Uterus (tissue), 4 donors: ENCODE data around the gene LRG1. TPM values are rescaled to one million over a fixed set of nuclear protein-coding genes. Genes with fewer than 3 reads are reported as not detected.

ENCODE experiments used
- DNase-seq, 2 donors: peaks; one replicate each; pipeline ENCODE4 v3.0.0-alpha.2; 2019 to 2020
- H3K27ac ChIP-seq, 2 donors: fragments of 200-600 bp; sonication (generic); 1 replicate in 1 of 2; 2 replicates in 1 of 2; pipeline ENCODE4 v1.5.1; 2016 to 2018
- H3K27me3 ChIP-seq, 2 donors: fragments of 200-600 bp; sonication (generic); one replicate each; pipeline ENCODE4 v1.5.1; 2018 to 2019; ENCODE audit warnings: control low read depth in 1 of 2
- H3K36me3 ChIP-seq, 2 donors: fragments of 200-600 bp; sonication (generic); one replicate each; pipeline ENCODE4 v1.5.1; 2019; ENCODE audit warnings: control low read depth in 1 of 2
- H3K4me1 ChIP-seq, 2 donors: fragments of 200-600 bp; sonication (generic); one replicate each; pipeline ENCODE4 v1.5.1; 2018 to 2019; ENCODE audit warnings: control low read depth in 1 of 2
- H3K4me3 ChIP-seq, 2 donors: fragments of 200-600 bp; sonication (generic); 1 replicate in 1 of 2; 2 replicates in 1 of 2; pipeline ENCODE4 v1.5.1; 2018 to 2019; ENCODE audit warnings: mild to moderate bottlenecking in 1 of 2
- H3K9me3 ChIP-seq, 2 donors: fragments of 200-600 bp; sonication (generic); one replicate each; pipeline ENCODE4 v1.5.1; 2019; ENCODE audit warnings: control low read depth in 1 of 2
- POLR2A ChIP-seq, 2 donors: fragments of 450-650 bp; IDR thresholded peaks; one replicate each; pipeline ENCODE4 v1.6.1; 2016; ENCODE audit warnings: antibody characterized with exemption in 2 of 2, mild to moderate bottlenecking in 1 of 2, moderate library complexity in 1 of 2
- intact Hi-C: fragments of 100-400 bp; cut with DNase I; formaldehyde crosslinking; loops from one replicate; pipeline ENCODE4 v1.15.1; 2023; ENCODE audit warnings: low total_unique reads
- total RNA-seq, 4 donors: library from RNA; depleted of rRNA in 3 of 4; stranded (reverse); fragments of >200 nt in 3 of 4; gene quantifications; one replicate each; pipeline versions ENCODE4 v1.1.0 to v1.2.4, GENCODE V29; 2014 to 2023
- TF ChIP-seq, protein P1 (sequence below), 4 experiments: fragments of 200-600 bp in 2 of 4; fragments of 450-650 bp in 2 of 4; sonication (generic) in 2 of 4; IDR thresholded peaks; one replicate each; pipeline ENCODE4 v1.5.1; 2016 to 2019; ENCODE audit warnings: antibody characterized with exemption in 4 of 4, mild to moderate bottlenecking in 2 of 4, moderate library complexity in 1 of 4
- donor health status: DM: yes; HTN: yes; CAD: no.

LRG1 gene
- total RNA-seq, 4 donors from 2014 or later: 0.59 to 1.1 (median 1.1) TPM; not detected in 1

DNA sequence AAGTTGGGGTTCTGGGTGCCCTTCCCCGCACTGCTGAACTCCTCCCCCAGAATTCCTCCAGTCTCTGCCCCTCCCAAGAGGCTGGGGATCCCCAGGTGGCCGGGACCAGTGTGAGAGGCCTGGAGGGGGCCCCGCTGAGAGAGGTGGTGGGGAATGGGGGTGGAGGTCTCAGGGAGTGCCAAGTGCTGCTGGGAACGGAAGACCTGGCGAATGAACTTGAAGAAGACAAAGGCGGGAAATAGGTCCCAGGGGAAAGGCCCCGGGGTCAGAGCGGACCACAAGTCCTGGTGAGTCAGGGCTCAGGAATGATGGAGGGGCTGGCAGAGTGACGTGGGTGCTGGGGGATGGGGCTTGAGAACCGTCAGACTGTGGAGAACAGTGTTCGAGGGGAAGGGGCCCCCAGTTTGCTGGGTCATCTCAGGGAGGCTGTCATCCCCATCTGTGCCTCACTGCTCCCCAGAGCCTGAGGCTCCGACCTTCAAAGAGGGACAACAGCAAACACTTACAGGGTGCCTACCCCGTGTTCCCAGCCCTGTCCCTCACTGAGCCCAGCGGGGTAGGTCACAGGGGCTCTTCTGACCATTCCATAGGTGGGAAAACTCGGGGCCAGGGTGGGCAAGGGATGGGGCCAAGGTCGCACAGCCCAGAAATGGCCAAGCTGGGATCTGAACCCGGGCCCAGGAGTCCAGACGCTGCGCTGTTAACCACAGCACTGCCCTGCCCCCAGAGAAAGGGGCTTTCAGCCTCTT is 35.6 kb upstream of the LRG1 start:
- Histone ChIP-seq H3K9me3 (no peaks in the 10 kb centered on the region), H3K4me1 (peaks cover 0 to 8% of the 10 kb centered on the region in 2 donors), H3K4me3 (no peak overlapping the region), H3K36me3 (no peaks in the 10 kb centered on the region), H3K27ac (peak overlapping the region; percentile 61 to 84), H3K27me3 (peaks cover 0 to 7% of the 10 kb centered on the region in 2 donors)
- intact Hi-C loops: no loop called here
- TF ChIP-seq, protein P1, sequence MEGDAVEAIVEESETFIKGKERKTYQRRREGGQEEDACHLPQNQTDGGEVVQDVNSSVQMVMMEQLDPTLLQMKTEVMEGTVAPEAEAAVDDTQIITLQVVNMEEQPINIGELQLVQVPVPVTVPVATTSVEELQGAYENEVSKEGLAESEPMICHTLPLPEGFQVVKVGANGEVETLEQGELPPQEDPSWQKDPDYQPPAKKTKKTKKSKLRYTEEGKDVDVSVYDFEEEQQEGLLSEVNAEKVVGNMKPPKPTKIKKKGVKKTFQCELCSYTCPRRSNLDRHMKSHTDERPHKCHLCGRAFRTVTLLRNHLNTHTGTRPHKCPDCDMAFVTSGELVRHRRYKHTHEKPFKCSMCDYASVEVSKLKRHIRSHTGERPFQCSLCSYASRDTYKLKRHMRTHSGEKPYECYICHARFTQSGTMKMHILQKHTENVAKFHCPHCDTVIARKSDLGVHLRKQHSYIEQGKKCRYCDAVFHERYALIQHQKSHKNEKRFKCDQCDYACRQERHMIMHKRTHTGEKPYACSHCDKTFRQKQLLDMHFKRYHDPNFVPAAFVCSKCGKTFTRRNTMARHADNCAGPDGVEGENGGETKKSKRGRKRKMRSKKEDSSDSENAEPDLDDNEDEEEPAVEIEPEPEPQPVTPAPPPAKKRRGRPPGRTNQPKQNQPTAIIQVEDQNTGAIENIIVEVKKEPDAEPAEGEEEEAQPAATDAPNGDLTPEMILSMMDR (IDR thresholded peaks at IDR 0.05): no peak
- no peak for TF ChIP-seq POLR2A (IDR thresholded peaks at IDR 0.05)
- DNase-seq: peak; percentile 47 to 83

DNA sequence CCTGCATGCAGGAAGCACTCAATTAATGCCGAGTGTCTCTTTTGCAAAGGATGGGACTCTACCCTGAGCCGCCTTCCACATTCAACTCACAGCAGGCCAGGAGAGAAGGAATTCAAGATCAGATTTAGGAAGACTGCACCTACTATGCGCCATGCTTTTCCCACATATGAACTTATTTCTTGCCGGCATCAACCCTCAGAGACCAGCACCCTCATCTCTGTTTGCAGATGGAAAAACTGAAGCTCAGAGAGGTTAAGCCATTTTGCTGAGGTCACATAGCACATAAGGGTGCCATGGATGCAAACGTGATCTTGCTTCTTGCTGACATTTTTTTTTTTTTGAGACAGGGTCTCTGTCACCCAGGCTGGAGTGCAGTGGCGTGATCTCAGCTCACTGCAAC is 33.8 kb upstream of the LRG1 start:
- Histone ChIP-seq H3K27ac (no peak overlapping the region), H3K4me3 (no peak overlapping the region), H3K9me3 (no peaks in the 10 kb centered on the region), H3K27me3 (no peaks in the 10 kb centered on the region), H3K4me1 (peaks cover 0 to 6% of the 10 kb centered on the region in 2 donors), H3K36me3 (no peaks in the 10 kb centered on the region)
- no peak for TF ChIP-seq POLR2A (IDR thresholded peaks at IDR 0.05)
- TF ChIP-seq, protein P1 (IDR thresholded peaks at IDR 0.05): no peak
- intact Hi-C loops: no loop called here
- no peak for DNase-seq

DNA sequence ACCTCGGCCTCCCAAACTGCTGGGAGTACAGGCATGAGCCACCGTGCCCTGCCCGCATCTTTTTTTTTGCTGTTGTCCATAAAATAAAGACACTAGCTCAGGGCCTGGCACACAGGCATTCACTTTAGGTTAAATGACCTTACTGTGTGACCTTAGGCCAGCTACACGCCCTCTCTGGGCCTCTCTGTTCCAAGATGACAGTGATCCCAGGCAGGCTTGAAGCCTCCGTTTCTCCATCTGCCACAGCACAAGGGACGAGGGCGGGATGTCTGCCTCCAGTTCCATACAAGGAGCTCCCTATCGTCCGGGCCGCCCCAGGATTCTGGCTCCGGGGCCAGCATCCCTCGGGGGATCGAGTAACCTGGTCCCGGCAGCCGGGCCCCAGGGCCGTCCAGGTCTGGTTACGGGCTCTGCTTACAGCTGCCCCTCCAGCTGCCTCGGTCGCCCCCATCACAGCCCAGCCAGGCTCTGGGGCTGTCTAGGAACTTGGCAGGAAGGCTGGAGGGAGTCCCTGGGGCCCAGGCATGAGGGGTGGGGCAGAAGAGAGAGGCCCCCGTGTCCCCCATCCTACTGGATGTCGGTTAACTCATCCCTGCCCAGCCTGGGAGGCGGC is 31.6 kb upstream of the LRG1 start:
- Histone ChIP-seq H3K4me1 (peaks cover 0 to 6% of the 10 kb centered on the region in 2 donors), H3K36me3 (no peaks in the 10 kb centered on the region), H3K9me3 (no peaks in the 10 kb centered on the region), H3K27ac (no peak overlapping the region), H3K27me3 (no peaks in the 10 kb centered on the region), H3K4me3 (no peak overlapping the region)
- intact Hi-C loops: no loop called here
- TF ChIP-seq POLR2A (IDR thresholded peaks at IDR 0.05): no peak
- TF ChIP-seq, protein P1 (IDR thresholded peaks at IDR 0.05): no peak
- no peak for DNase-seq

DNA sequence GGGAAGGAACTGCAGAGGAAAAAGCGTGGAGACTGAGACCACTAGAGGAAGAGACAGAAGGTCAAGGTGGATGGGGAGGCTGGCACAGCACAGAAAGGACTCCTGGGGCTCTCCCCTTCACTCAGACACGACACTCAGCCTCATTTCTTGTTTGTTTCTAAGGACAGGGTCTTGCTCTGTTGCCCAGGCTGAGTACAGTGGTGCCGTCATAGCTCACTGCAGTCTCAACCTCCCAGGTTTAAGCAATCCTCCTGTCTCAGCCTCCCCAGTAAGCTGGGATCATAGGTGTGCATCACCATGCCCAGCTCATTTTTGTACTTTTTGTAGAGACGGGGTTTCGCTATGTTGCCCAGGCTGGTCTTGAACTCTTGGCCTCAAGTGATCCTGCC is 31.1 kb upstream of the LRG1 start:
- no peaks in the 10 kb centered on the region for H3K27me3 ChIP-seq
- H3K4me3 ChIP-seq: no peak overlapping the region
- TF ChIP-seq POLR2A (IDR thresholded peaks at IDR 0.05): no peak
- TF ChIP-seq, protein P1 (IDR thresholded peaks at IDR 0.05): no peak
- H3K9me3 ChIP-seq: no peaks in the 10 kb centered on the region
- intact Hi-C loops: no loop called here
- H3K36me3 ChIP-seq: no peaks in the 10 kb centered on the region
- H3K4me1 ChIP-seq: peaks cover 0 to 6% of the 10 kb centered on the region in 2 donors
- H3K27ac ChIP-seq: no peak overlapping the region
- no peak for DNase-seq

DNA sequence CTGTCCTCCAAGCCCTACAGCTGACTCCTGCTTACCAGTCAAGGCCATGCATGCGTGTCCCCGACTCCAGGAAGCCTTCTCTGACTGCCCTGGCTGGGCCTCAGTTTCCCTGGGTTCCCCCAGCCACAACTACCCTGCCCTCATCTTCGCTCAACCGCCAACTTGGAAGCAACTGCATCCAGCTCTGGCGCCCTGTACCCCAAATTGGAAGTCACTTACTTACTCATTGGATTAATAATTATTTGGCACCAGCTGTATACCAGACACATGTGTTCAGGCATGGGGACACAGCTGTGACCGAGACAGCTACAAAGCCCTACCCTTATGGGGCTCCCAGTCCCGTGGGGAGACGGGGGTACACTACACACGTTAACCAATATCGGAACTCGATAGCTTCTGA is 30.6 kb upstream of the LRG1 start:
- intact Hi-C loops: no loop called here
- Histone ChIP-seq H3K4me3 (no peak overlapping the region), H3K4me1 (peaks cover 0 to 6% of the 10 kb centered on the region in 2 donors), H3K27me3 (no peaks in the 10 kb centered on the region), H3K27ac (no peak overlapping the region), H3K36me3 (no peaks in the 10 kb centered on the region), H3K9me3 (no peaks in the 10 kb centered on the region)
- TF ChIP-seq, protein P1 (IDR thresholded peaks at IDR 0.05): no peak
- TF ChIP-seq POLR2A (IDR thresholded peaks at IDR 0.05): no peak
- DNase-seq: no peak
